ENCODE data around the gene NAT14.

- TF ChIP-seq ZBTB7A (IDR thresholded peaks at IDR 0.05; ENCODE audit: low read depth) (no peak), YY1 (IDR thresholded peaks at IDR 0.05; ENCODE audit: low read depth) (no peak), REST (IDR thresholded peaks at IDR 0.05; ENCODE audit: low read depth) (no peak), TCF12 (IDR thresholded peaks at IDR 0.05; ENCODE audit: low read depth) (no peak)
These were observed 35.8 kb downstream of the NAT14 start for GRCh38 chr19:55520691-55521292.

All from Ishikawa (cell line).